Keratinocyte (primary cell): ENCODE measurements around the gene RO60. TPM values are rescaled to one million over a fixed set of nuclear protein-coding genes. Genes with fewer than 3 reads are reported as not detected.

ENCODE experiments used
- DNase-seq: peaks from one replicate; pipeline ENCODE4 v3.0.0-alpha.2; 2011; ENCODE audit warnings: low read depth, missing footprints, low spot score
- FAIRE-seq: peaks from 2 replicates; lab custom pipeline; 2011; peaks lifted over from hg19 to GRCh38; lab: Jason Lieb, UNC
- H2AFZ ChIP-seq: 2 replicates; pipeline ENCODE4 v1.6.0; 2012; ENCODE audit warnings: low read length, control low read depth, inconsistent platforms; ENCODE audit not compliant: control insufficient read depth
- H3K27ac ChIP-seq: 2 replicates; pipeline ENCODE4 v1.5.1; 2011; ENCODE audit warnings: low read length; ENCODE audit not compliant: control insufficient read depth, insufficient read depth
- H3K27me3 ChIP-seq: 3 replicates; pipeline ENCODE4 v1.6.0; 2011; ENCODE audit warnings: low read length; ENCODE audit not compliant: control insufficient read depth, insufficient read depth; ENCODE audit errors: extremely low read depth
- H3K36me3 ChIP-seq, 2 experiments: 2 replicates in 1 of 2; 3 replicates in 1 of 2; pipeline ENCODE4 v1.5.1; 2011; ENCODE audit warnings: low read length in 2 of 2, mild to moderate bottlenecking in 1 of 2; ENCODE audit not compliant: control insufficient read depth in 2 of 2, insufficient read depth in 2 of 2; ENCODE audit errors: extremely low read depth in 1 of 2
- H3K4me1 ChIP-seq: 3 replicates; pipeline ENCODE4 v1.5.1; 2011; ENCODE audit warnings: low read length; ENCODE audit not compliant: control insufficient read depth, insufficient read depth; ENCODE audit errors: extremely low read depth
- H3K4me2 ChIP-seq: 3 replicates; pipeline ENCODE4 v1.6.0; 2011; ENCODE audit warnings: low read depth, low read length; ENCODE audit not compliant: control insufficient read depth, insufficient read depth; ENCODE audit errors: extremely low read depth
- H3K4me3 ChIP-seq, 3 experiments: fragments of 200-600 bp in 1 of 3; sonication (generic) in 1 of 3; 2 replicates in 2 of 3; 3 replicates in 1 of 3; pipeline ENCODE4 v1.5.1; 2011 to 2016; ENCODE audit warnings: low read length in 3 of 3, mild to moderate bottlenecking in 3 of 3, control low read depth in 2 of 3, inconsistent platforms in 1 of 3, low read depth in 1 of 3, mixed read lengths in 1 of 3, mixed run types in 1 of 3, moderate library complexity in 1 of 3; ENCODE audit not compliant: control insufficient read depth in 2 of 3, insufficient read depth in 2 of 3; ENCODE audit errors: extremely low read depth in 1 of 3
- H3K79me2 ChIP-seq: 2 replicates; pipeline ENCODE4 v1.6.0; 2012; ENCODE audit warnings: low read length; ENCODE audit not compliant: control insufficient read depth, insufficient read depth
- H3K9ac ChIP-seq: 3 replicates; pipeline ENCODE4 v1.6.0; 2011; ENCODE audit warnings: low read length; ENCODE audit not compliant: control insufficient read depth, insufficient read depth; ENCODE audit errors: extremely low read depth
- H3K9me1 ChIP-seq: 3 replicates; pipeline ENCODE4 v1.6.0; 2011; ENCODE audit warnings: low read length; ENCODE audit not compliant: control insufficient read depth, insufficient read depth; ENCODE audit errors: extremely low read depth
- H3K9me3 ChIP-seq: 2 replicates; pipeline ENCODE4 v1.5.1; 2012; ENCODE audit warnings: low read depth, low read length; ENCODE audit not compliant: control insufficient read depth
- H4K20me1 ChIP-seq: 3 replicates; pipeline ENCODE4 v1.6.0; 2011; ENCODE audit warnings: low read length; ENCODE audit not compliant: control insufficient read depth, insufficient read depth; ENCODE audit errors: extremely low read depth
- EZH2 ChIP-seq: IDR thresholded peaks from one replicate; pipeline ENCODE4 v1.6.1; 2012; ENCODE audit warnings: inconsistent platforms, mild to moderate bottlenecking, low read length, moderate library complexity
- dilution Hi-C: fragments of 300-500 bp; cut with MboI; formaldehyde crosslinking; loops from one replicate; pipeline ENCODE4 v1.7.0; 2020; ENCODE audit warnings: low sequenced_read_pairs; ENCODE audit not compliant: extremely low pct_ligation_motif_present
- polyA plus RNA-seq, 5 experiments: library from polyadenylated mRNA; depleted of rRNA in 3 of 5; stranded (reverse) in 3 of 5; stranded (forward) in 1 of 5; unstranded in 1 of 5; fragments of >200 nt; gene quantifications; 1 replicate in 1 of 5; 2 replicates in 3 of 5; 3 replicates in 1 of 5; pipeline versions ENCODE4 v1.2.1 to v1.2.3, GENCODE V29; 2011 to 2012; ENCODE audit warnings: missing spikeins in 2 of 5, low read depth in 1 of 5, low replicate concordance in 1 of 5
- TF ChIP-seq, protein P1 (sequence below), 3 experiments: IDR thresholded peaks in 1 of 3; conservative IDR thresholded peaks in 1 of 3; optimal IDR thresholded peaks in 1 of 3; 2 replicates in 2 of 3; 3 replicates in 1 of 3; pipeline versions ENCODE3 to v1.5.1; 2011; ENCODE audit warnings: low read length in 3 of 3, mild to moderate bottlenecking in 3 of 3, moderate library complexity in 2 of 3, control low read depth in 1 of 3, inconsistent platforms in 1 of 3; ENCODE audit not compliant: insufficient read depth in 2 of 3; ENCODE audit errors: extremely low read depth in 1 of 3

RO60 gene
- polyA plus RNA-seq, 1 donor (not counting 4 experiments of a cell fraction or from before 2014, with no cell fraction given) = 25.6 TPM

DNA sequence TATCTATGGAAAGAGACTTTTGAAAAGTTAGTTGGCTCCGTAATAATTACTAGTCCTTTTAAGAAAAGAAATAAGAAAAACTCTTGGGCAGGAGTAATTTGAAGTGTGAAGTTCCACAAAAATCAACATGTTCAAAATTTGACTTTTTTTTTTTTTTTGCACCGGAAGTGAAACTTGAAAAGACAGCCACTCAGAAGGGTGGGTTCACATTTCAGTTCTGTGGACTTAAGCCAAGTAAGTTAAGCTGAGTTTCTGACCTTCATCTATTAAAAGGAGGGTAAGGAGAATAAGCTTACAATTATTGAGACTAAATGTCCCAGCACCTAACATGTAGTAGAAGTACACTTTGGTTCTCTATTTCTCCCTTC is 11.0 kb downstream of the RO60 start:
- dilution Hi-C loops = no loop called here
- Histone ChIP-seq H3K4me1 (no peaks in the 10 kb centered on the region), H3K9me1 (no peaks in the 10 kb centered on the region), H3K27me3 (no peaks in the 10 kb centered on the region), H2AFZ (no peak overlapping the region), H3K9me3 (no peaks in the 10 kb centered on the region), H3K4me2 (no peak overlapping the region), H4K20me1 (no peaks in the 10 kb centered on the region), H3K9ac (no peak overlapping the region), H3K36me3 (peaks cover 3 to 9% of the 10 kb centered on the region in 2 experiments), H3K4me3 (no peak overlapping the region), H3K27ac (no peak overlapping the region), H3K79me2 (peaks cover 54% of the 10 kb centered on the region)
- DNase-seq = no peak
- TF ChIP-seq EZH2 = no peak
- TF ChIP-seq, protein P1, sequence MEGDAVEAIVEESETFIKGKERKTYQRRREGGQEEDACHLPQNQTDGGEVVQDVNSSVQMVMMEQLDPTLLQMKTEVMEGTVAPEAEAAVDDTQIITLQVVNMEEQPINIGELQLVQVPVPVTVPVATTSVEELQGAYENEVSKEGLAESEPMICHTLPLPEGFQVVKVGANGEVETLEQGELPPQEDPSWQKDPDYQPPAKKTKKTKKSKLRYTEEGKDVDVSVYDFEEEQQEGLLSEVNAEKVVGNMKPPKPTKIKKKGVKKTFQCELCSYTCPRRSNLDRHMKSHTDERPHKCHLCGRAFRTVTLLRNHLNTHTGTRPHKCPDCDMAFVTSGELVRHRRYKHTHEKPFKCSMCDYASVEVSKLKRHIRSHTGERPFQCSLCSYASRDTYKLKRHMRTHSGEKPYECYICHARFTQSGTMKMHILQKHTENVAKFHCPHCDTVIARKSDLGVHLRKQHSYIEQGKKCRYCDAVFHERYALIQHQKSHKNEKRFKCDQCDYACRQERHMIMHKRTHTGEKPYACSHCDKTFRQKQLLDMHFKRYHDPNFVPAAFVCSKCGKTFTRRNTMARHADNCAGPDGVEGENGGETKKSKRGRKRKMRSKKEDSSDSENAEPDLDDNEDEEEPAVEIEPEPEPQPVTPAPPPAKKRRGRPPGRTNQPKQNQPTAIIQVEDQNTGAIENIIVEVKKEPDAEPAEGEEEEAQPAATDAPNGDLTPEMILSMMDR (optimal IDR thresholded peaks at IDR 0.05 in 1 of 3, IDR thresholded peaks at IDR 0.05 in 1 of 3, conservative IDR thresholded peaks at IDR 0.05 in 1 of 3; ENCODE audit: extremely low read depth in 1 of 3, insufficient read depth in 2 of 3, low read length in 3 of 3) = no peak
- no peak for FAIRE-seq

DNA sequence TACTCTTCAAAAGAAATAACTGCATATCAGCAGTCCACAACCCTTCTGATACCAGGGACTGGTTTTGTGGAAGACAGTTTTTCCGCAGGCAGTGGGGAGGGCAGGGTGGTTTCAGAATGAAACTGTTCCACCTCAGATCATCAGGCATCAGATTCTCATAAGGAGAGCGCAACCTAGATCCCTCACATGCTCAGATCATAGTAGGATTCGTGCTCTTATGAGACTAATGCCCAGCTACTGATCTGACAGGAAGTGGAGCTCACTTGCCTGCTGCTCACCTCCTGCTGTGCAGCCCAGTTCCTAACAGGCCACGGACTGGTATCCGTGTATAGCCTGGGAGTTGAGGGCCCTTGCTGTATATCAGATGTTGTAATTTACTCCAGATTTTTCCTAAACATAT is 11.5 kb downstream of the RO60 start:
- H3K79me2 ChIP-seq = peaks cover 48% of the 10 kb centered on the region

More for the DNA sequence above, 11.5 kb downstream of the RO60 start:
- Histone ChIP-seq H4K20me1 (no peaks in the 10 kb centered on the region), H3K4me1 (no peaks in the 10 kb centered on the region), H3K27me3 (no peaks in the 10 kb centered on the region), H3K4me2 (no peak overlapping the region), H3K9me3 (no peaks in the 10 kb centered on the region), H3K4me3 (no peak overlapping the region), H3K9ac (no peak overlapping the region), H3K9me1 (no peaks in the 10 kb centered on the region), H3K36me3 (peaks cover 3 to 9% of the 10 kb centered on the region in 2 experiments), H3K27ac (no peak overlapping the region), H2AFZ (no peak overlapping the region)
- dilution Hi-C loops = no loop called here
- DNase-seq (no peak), FAIRE-seq (no peak)
- TF ChIP-seq, protein P1 (optimal IDR thresholded peaks at IDR 0.05 in 1 of 3, IDR thresholded peaks at IDR 0.05 in 1 of 3, conservative IDR thresholded peaks at IDR 0.05 in 1 of 3; ENCODE audit: extremely low read depth in 1 of 3, insufficient read depth in 2 of 3, low read length in 3 of 3) = no peak
- no peak for TF ChIP-seq EZH2
